ENCODE data around the gene AS3MT. TPM values are rescaled to one million over a fixed set of nuclear protein-coding genes. Genes with fewer than 3 reads are reported as not detected.

The AS3MT gene
- total RNA-seq, 1 experiment from 2014 or later, result 9.3 TPM

DNA sequence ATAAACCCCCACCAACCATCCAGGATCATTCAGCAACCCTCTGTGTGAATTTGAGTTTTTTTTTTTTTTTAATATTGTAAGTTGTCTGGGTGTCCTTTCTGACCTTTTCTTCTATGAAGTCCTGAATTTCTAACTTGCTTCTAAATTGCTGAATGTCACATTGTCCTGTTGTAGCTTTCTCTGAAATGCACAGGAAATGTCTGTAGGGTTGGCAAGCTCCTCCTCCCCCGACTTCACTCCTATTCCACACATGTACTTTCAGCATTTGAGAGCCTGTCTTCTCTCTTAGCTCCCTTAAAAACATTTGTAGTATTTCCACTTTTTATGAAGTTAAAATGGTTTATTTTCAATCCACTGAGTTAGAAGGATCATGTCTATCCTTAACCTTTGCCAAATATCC lies 45.5 kb downstream of the AS3MT start (continued):
- TF ChIP-seq ZNF425 (CRISPR knock-in tag; conservative IDR thresholded peaks at IDR 0.05) (no peak), MYBL2 (CRISPR knock-in tag; IDR thresholded peaks at IDR 0.05) (no peak)

- Mint-ChIP-seq H3K36me3 (no peaks in the 10 kb centered on the region), H3K4me1 (peaks cover 25% of the 10 kb centered on the region), H3K27me3 (ENCODE audit: low read depth) (peaks cover 18% of the 10 kb centered on the region), H3K9me3 (no peaks in the 10 kb centered on the region), H3K27ac (no peak overlapping the region), H3K4me3 (peak overlapping the region; percentile 86)
- POLR2A ChIA-PET, result no interaction called here
- TF ChIP-seq CREM (CRISPR knock-in tag; IDR thresholded peaks at IDR 0.05) (no peak), PREB (CRISPR knock-in tag; IDR thresholded peaks at IDR 0.05; ENCODE audit: borderline replicate concordance) (no peak), RELA (CRISPR knock-in tag; IDR thresholded peaks at IDR 0.05; ENCODE audit: borderline replicate concordance) (no peak), ZNF512 (CRISPR knock-in tag; IDR thresholded peaks at IDR 0.05; ENCODE audit: borderline replicate concordance) (no peak), NFE2L1 (CRISPR knock-in tag; IDR thresholded peaks at IDR 0.05) (no peak), KAT7 (CRISPR knock-in tag; IDR thresholded peaks at IDR 0.05; ENCODE audit: borderline replicate concordance) (no peak), ATF1 (CRISPR knock-in tag; IDR thresholded peaks at IDR 0.05) (no peak)
- CTCF ChIA-PET, result interaction anchor here (0.5 to 2.8 kb wide), 8 partner anchors 10 to 323 kb away, joined by 3 to 33 read pairs (median 4); partner anchors contain the start of gene AS3MT
- DNase-seq (ENCODE audit: low spot score), result no peak
- ATAC-seq, result no peak
These were observed 46.9 kb downstream of the AS3MT start for GRCh38 chr10:102916173-102916572.

DNA sequence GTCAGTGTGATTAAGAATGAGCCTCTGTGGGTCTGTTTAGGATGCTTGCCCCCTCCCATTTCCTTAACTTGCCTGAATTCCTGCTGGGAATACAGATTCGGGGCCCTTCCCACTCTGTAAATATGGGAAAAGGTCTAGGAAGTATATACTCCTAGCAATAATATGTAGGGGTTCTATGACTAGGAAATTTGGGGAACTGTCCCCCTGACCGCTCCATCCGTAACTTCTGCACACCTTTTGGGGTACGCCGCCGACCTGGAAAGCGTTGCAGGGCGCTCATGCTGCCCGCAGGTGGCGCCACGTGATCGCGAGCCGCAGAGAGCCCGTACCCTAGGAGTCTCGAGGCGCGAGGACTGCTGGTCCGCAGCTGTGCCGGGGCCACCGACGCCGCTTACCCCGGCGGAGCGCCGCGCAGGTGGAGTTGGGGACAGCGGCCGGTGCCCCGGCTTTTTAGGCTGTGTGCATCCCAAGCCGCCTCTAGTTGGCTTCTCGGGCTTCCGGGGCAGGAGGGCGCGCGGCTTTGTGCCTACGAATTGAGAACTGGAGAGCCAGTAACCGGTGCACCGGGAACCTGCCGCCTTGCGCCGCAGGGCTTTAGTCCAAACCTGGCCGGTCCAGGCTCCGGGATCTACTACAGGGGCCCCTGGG lies 48.2 kb downstream of the AS3MT start:
- Mint-ChIP-seq H3K36me3 (no peaks in the 10 kb centered on the region), H3K4me1 (peaks cover 38% of the 10 kb centered on the region), H3K27ac (peak overlapping the region; percentile 36; the same call in 1 of the 2 replicates), H3K9me3 (no peaks in the 10 kb centered on the region), H3K4me3 (peak overlapping the region; percentile 86), H3K27me3 (ENCODE audit: low read depth) (peaks cover 18% of the 10 kb centered on the region)
- POLR2A ChIA-PET, result interaction anchor here (0.6 to 1.8 kb wide), 7 partner anchors 48 to 360 kb away, joined by 3 to 7 read pairs (median 4); partner anchors contain the start of genes ARL3, AS3MT and SFXN2
- CTCF ChIA-PET, result interaction anchor here (0.6 to 4.9 kb wide), 52 partner anchors 11 to 567 kb away, joined by 3 to 50 read pairs (median 4); partner anchors contain the start of genes ARL3, AS3MT, BORCS7 and CYP17A1
- TF ChIP-seq CREB1 (CRISPR knock-in tag; IDR thresholded peaks at IDR 0.05) (0 out of 2 replicates have a peak, but pooled peaks have one; percentile 2), ZNF423 (CRISPR knock-in tag; IDR thresholded peaks at IDR 0.05) (peak; percentile 25; the same call in 1 of the 2 replicates), TP53 (CRISPR knock-in tag; IDR thresholded peaks at IDR 0.05) (0 out of 2 replicates have a peak, but pooled peaks have one; percentile 72), SMAD3 (CRISPR knock-in tag; IDR thresholded peaks at IDR 0.05; ENCODE audit: borderline replicate concordance) (no peak), ZNF138 (CRISPR knock-in tag; conservative IDR thresholded peaks at IDR 0.05) (peak; percentile 53; the same call in 1 of the 2 replicates), ZBTB21 (CRISPR knock-in tag; IDR thresholded peaks at IDR 0.05; ENCODE audit: borderline replicate concordance) (0 out of 2 replicates have a peak, but pooled peaks have one; percentile 46), NR2C2 (CRISPR knock-in tag; IDR thresholded peaks at IDR 0.05) (no peak), CBFB (CRISPR knock-in tag; IDR thresholded peaks at IDR 0.05; ENCODE audit: low read depth) (no peak), ZNF232 (CRISPR knock-in tag; IDR thresholded peaks at IDR 0.05) (peak; percentile 26; the same call in 1 of the 2 replicates), OVOL2 (CRISPR knock-in tag; IDR thresholded peaks at IDR 0.05; ENCODE audit: borderline replicate concordance) (no peak), CTCF (IDR thresholded peaks at IDR 0.05) (peak; percentile 97), FOXP4 (CRISPR knock-in tag; IDR thresholded peaks at IDR 0.05) (peak; percentile 55; the same call in 1 of the 2 replicates)
- TF ChIP-seq, protein P1, sequence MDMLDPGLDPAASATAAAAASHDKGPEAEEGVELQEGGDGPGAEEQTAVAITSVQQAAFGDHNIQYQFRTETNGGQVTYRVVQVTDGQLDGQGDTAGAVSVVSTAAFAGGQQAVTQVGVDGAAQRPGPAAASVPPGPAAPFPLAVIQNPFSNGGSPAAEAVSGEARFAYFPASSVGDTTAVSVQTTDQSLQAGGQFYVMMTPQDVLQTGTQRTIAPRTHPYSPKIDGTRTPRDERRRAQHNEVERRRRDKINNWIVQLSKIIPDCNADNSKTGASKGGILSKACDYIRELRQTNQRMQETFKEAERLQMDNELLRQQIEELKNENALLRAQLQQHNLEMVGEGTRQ (CRISPR knock-in tag; IDR thresholded peaks at IDR 0.05), result peak; percentile 37; the same call in 1 of the 2 replicates
- DNase-seq (ENCODE audit: low spot score) (peak; percentile 89), ATAC-seq (peak; percentile 49)

All from WTC11 (cell line).